ENCODE data around the gene CTPS2.

The CTPS2 gene

GRCh38 chrX:16714504-16714903, 2.0 kb upstream of the CTPS2 start:
- DNase-seq (ENCODE audit: low read depth in 1 of 2, low spot score in 1 of 2), result no peak

GRCh38 chrX:16711893-16712547, 449 bp downstream of the CTPS2 start:
- no peak for DNase-seq (ENCODE audit: low read depth in 1 of 2, low spot score in 1 of 2)

GRCh38 chrX:16711219-16711811, 1.2 kb downstream of the CTPS2 start:
- no peak for DNase-seq (ENCODE audit: low read depth in 1 of 2, low spot score in 1 of 2)

- DNase-seq (ENCODE audit: low read depth in 1 of 2, low spot score in 1 of 2), result no peak
Observed at GRCh38 chrX:16708016-16708415, 4.5 kb downstream of the CTPS2 start.

- DNase-seq (ENCODE audit: low read depth in 1 of 2, low spot score in 1 of 2), result no peak
Observed at GRCh38 chrX:16705370-16705769, 7.1 kb downstream of the CTPS2 start.

DNA sequence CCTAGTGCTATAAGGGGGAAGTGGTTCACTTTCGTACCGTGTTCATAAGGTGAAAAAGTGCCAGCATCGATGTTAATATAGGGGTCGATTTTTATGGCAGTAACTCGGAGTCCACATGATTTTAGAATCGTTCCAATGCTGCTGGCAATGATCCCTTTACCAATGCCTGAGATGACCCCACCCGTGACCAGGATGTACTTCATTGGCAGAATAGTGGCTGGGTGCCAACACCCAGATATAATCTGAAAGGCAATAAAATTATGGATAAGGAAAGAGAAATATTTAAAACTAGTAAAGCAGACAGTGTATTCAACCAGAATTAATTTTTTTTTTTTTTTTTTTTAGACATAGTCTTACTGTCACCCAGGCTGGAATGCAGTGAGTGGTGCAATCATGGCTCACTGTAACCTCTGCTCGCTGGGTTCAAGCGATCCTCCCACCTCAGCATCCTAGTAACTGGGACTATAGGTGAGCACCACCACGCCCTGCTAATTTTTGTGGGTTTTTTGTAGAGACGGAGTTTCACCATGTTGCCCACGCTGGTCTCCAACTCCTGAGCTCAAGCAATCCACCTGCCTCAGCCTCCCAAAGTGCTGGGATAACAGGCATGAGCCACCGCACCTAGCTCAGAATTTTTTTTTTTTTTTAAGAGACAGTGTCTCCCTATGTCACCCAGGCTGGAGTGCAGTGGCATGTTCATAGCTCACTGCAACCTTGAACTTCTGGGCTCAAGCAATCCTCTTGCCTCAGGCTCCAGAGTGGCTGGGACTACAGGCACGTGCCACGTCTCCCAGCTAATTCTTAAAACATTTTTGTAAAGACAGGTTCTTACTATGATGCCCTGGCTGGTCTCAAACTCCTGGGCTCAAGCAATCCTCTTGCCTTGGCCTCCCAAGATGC, 9.5 kb downstream of the CTPS2 start:
- DNase-seq (ENCODE audit: low read depth in 1 of 2, low spot score in 1 of 2), result no peak

DNA sequence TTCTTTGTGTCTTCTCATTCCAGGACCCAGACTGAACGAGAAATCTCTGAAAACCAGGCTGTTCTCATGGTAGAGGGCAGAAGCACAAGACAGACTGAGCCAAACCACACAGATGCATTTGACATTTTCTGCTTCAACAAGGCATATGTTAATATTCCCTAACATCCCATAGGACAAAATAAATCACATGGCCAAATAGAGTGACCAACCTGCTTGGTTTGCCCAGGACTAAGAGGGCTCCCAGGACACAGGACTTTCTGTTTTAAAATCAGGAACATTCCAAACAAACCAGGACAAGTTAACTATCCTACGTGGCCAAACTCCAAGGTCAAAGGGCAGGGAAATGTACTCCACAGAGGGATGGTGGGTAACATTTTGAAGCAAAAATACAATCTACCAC, 11.7 kb downstream of the CTPS2 start:
- DNase-seq (ENCODE audit: low read depth in 1 of 2, low spot score in 1 of 2), result no peak

DNA sequence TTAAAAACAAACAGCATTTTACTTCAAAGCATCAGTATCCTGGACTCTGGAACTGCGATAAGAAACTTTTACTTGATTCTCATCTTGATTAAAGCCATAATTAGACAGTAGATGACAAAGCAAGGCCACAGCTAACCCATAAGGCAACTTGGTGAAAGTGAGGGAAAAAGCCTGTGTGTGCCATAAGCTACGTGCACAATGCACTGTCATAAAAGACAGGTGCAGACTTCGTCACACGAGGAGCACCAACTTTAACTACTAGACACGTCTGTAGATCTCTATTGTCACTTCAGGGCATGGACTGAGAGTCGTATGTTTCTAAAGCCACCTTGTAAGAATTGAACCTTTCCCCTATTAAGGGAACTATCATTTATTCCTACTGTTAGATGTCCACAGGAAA, 13.1 kb downstream of the CTPS2 start:
- DNase-seq (ENCODE audit: low read depth in 1 of 2, low spot score in 1 of 2), result no peak

DNA sequence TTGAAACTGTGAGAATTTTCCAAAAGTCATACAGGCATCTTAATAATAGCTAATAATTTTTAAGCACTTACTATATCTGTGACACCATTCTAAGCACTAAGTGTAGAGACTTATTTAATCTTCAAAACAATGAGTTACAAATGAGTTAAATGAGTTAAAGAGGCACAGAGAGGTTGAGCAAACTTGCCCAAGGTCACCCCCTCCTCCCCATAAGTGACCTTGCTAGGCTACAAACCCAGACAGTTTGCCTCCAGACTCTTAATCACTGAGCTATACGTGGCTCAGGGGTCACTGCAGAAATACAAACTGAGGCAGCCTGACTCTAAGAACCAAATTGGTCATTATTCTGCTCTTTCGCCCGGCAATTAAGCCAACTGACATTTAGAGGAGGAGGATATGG, 15.5 kb downstream of the CTPS2 start:
- DNase-seq (ENCODE audit: low read depth in 1 of 2, low spot score in 1 of 2), result no peak

DNA sequence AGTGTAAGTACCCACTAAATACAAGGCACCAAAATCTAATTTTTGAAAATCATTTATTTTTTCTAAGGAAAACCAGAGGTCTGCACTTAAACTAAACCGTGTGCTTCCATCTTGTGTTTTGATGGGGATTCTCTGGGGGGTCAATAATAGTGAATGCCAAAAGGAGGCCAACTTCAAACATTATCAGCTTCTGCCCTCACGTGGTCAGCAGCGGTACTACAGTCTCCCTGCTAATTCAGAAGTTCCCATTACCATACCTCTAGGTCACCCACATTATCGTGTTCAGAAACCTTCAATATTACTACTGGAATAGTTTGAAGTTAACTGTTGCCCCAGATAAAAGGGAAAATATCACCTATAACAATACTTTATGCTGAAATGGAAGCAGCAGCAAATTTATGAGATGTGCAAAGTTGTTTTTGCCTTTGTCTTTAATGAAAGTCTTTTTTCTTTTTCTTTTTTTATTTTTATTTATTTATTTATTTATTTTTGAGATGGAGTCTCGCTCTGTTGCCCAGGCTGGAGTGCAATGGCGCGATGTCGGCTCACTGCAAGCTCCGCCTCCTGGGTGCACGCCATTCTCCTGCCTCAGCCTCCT, 17.3 kb downstream of the CTPS2 start:
- peak; percentile 14 to 46 for DNase-seq (ENCODE audit: low read depth in 1 of 2, low spot score in 1 of 2)

DNA sequence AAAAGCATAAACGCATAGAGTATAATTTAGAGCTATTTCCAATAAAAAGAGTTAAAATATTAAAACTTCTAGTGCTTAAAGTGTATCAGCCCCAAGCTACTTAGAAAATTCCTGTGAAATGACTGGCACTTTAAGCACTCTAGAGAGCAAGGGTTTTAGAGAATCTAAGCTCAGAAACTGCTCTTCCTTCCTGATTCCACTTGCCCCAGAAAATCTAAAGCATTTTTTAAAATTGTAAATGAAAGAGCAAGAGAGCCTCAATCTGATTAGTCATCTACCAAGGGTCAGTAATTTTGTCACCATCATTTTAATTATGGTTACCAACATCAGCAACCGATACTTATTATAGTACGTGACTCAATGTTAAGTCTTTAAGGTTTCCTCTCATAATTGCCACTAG, 25.0 kb downstream of the CTPS2 start:
- no peak for DNase-seq (ENCODE audit: low read depth in 1 of 2, low spot score in 1 of 2)

- DNase-seq (ENCODE audit: low read depth in 1 of 2, low spot score in 1 of 2), result no peak
Observed at GRCh38 chrX:16683007-16683664, 29.3 kb downstream of the CTPS2 start.

- no peak for DNase-seq (ENCODE audit: low read depth in 1 of 2, low spot score in 1 of 2)
Observed at GRCh38 chrX:16678689-16679088, 33.8 kb downstream of the CTPS2 start.

DNA sequence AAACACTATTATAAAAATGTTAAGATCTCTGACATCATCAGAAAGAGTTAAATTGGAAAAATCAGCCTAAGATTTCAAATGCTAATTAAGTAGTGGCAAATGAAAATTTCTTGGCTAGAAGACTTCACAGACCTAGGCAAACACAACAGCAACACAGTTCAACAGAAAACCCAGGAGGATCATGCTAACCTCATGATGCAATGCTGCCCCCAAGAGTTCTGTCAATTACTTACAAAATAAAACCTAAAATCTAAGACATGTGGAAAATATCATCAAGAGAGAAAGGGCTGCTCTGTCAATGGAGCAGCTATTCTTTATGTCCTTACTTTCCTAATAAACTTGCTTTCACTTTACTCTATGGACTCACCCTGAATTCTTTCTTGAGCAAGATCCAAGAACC, 41.5 kb downstream of the CTPS2 start:
- DNase-seq (ENCODE audit: low read depth in 1 of 2, low spot score in 1 of 2), result no peak

DNA sequence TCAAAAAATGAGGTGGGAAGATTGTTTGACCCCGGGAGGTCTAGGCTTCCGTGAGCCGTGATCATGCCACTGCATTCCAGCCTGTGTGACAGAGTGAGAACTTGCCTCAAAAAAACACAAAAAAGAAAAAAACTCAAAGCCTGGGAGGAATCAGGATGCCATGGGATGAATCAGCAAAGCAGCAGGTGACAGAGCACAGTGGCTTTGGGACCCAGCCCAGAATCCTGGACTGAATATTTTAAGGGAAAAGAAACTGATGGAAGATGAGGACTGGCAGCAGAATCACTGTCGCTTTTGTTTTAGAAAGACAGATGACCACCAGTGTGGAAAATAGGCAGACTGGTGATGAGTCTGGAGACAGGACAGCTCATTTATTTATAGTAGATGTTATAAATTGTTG, 45.9 kb downstream of the CTPS2 start:
- DNase-seq (ENCODE audit: low read depth in 1 of 2, low spot score in 1 of 2), result no peak

GRCh38 chrX:16665089-16665488, 47.4 kb downstream of the CTPS2 start:
- DNase-seq (ENCODE audit: low read depth in 1 of 2, low spot score in 1 of 2), result no peak

GRCh38 chrX:16664626-16665025, 47.8 kb downstream of the CTPS2 start:
- no peak for DNase-seq (ENCODE audit: low read depth in 1 of 2, low spot score in 1 of 2)

GRCh38 chrX:16664074-16664473, 48.4 kb downstream of the CTPS2 start:
- DNase-seq (ENCODE audit: low read depth in 1 of 2, low spot score in 1 of 2), result no peak

- DNase-seq (ENCODE audit: low read depth in 1 of 2, low spot score in 1 of 2), result no peak
Observed at GRCh38 chrX:16662402-16662801, 50.1 kb downstream of the CTPS2 start.

GRCh38 chrX:16661495-16661894, 51.0 kb downstream of the CTPS2 start:
- no peak for DNase-seq (ENCODE audit: low read depth in 1 of 2, low spot score in 1 of 2)

DNA sequence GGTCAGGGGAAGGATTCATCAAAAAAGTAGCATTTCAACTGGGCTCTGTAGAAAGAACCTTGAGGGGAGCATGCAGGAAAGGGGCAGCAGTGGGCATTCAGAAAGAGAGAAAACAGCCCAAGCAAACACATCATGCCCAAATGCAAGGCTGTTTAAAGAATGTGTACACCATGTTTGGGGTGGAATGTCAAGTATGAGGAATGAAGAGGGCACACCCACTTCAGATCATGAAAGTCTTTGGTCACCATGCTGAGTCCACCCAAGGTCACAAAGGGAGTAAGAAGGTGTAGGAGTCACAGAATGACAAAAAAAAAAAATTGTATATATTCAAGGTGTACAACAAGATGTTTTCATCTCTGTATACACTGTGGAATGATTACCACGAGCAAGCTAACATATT, 53.1 kb downstream of the CTPS2 start:
- DNase-seq (ENCODE audit: low read depth in 1 of 2, low spot score in 1 of 2), result no peak

All from activated CD4-positive, alpha-beta T cell treated with anti-CD3 and anti-CD28 coated beads, Interleukin-2, amount 50 U/mL, for 24 hours (primary cell).